ENCODE data around the gene DOC2B. TPM values are rescaled to one million over a fixed set of nuclear protein-coding genes. Genes with fewer than 3 reads are reported as not detected.

Gene DOC2B
- total and polyA plus RNA-seq, 2 of the 8 experiments (the other 6 are each of a cell fraction or from before 2014, with no cell fraction given) = 1.3 to 3.3 TPM

DNA sequence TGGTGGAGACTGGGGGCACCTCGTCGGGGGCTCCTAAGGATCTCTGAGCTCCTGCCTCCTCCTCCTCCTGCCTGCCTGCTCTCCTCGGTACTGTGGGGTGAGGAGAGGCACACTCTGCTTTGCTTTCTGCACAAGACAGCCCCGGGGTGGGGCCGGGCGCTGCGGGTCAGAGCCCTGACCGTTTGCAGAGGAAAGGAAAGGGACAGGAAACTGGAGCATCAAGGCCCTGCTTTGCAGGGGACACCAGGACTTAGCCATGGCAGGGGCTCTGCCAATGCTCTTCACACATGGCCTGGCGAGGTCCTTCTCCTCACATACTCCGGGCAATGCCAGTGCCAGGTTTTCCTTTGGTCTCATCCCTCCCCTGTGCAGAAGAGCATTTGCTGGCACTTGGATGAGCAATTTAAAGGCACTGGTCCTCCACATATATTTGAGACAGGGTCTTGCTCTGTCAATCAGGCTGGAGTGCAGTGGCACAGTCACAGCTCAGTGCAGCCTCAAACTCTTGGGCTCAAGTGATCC, 23.8 kb upstream of the DOC2B start:
- Histone ChIP-seq H3K9ac (replicated peaks in 1 of 4; ENCODE audit: extremely low read depth in 1 of 4, low read depth in 3 of 4, low read length in 3 of 4) (no peak overlapping the region), H3K23me2 (ENCODE audit: low read depth, low read length) (no peaks in the 10 kb centered on the region), H3K4ac (replicated peaks; ENCODE audit: insufficient read length, low read depth, low read length) (no peak overlapping the region), H4K5ac (ENCODE audit: insufficient read length, low read depth, low read length) (no peak overlapping the region), H3K9me3 (ENCODE audit: insufficient read depth in 2 of 2, low read depth in 1 of 2, low read length in 1 of 2) (peaks cover 4 to 9% of the 10 kb centered on the region in 2 experiments; a peak in 2 of 4 replicates), H3K27me3 (replicated peaks in 1 of 4; ENCODE audit: control insufficient read depth in 3 of 4, extremely low read depth in 1 of 4, insufficient read depth in 3 of 4, low read length in 3 of 4) (peaks cover 0 to 7% (median 4%) of the 10 kb centered on the region in 4 experiments; a peak in 3 of 7 replicates), H3K23ac (ENCODE audit: insufficient read length) (no peak overlapping the region), H3K79me1 (ENCODE audit: low read depth, low read length) (no peaks in the 10 kb centered on the region; the same call in 1 of the 2 replicates), H3K56ac (replicated peaks; ENCODE audit: insufficient read length, low read depth, low read length) (no peak overlapping the region), H4K20me1 (replicated peaks in 1 of 2; ENCODE audit: control insufficient read depth in 1 of 2, insufficient read depth in 2 of 2, low read length in 2 of 2) (no peaks in the 10 kb centered on the region), H2BK120ac (replicated peaks; ENCODE audit: low read depth, low read length) (no peak overlapping the region), H2AFZ (ENCODE audit: low read length) (no peak overlapping the region), H3K4me1 (replicated peaks in 1 of 4; ENCODE audit: control insufficient read depth in 3 of 4, insufficient read depth in 4 of 4, low read length in 3 of 4) (peaks cover 0 to 12% (median 7%) of the 10 kb centered on the region in 4 experiments; a peak in 6 of 7 replicates), H4K8ac (ENCODE audit: extremely low read depth, insufficient read depth, low read length) (no peak overlapping the region; the same call in 1 of the 2 replicates), H2BK20ac (ENCODE audit: low read length) (no peak overlapping the region), H3K14ac (ENCODE audit: insufficient read length) (no peak overlapping the region), H2AK5ac (ENCODE audit: low read depth, low read length) (no peak overlapping the region), H3K36me3 (ENCODE audit: control insufficient read depth in 2 of 4, insufficient read depth in 4 of 4, low read length in 3 of 4) (no peaks in the 10 kb centered on the region), H2BK5ac (ENCODE audit: low read depth, low read length) (no peak overlapping the region), H2BK15ac (ENCODE audit: low read length) (no peak overlapping the region), H3K27ac (ENCODE audit: low read depth, low read length) (no peak overlapping the region), H3K4me2 (ENCODE audit: insufficient read depth in 1 of 2, low read depth in 2 of 2, low read length in 2 of 2) (no peak overlapping the region), H3K79me2 (ENCODE audit: control insufficient read depth in 1 of 2, insufficient read depth in 2 of 2, low read length in 2 of 2) (no peaks in the 10 kb centered on the region), H3K18ac (ENCODE audit: extremely low read depth, low read length) (no peak overlapping the region), H4K91ac (replicated peaks; ENCODE audit: insufficient read length, low read length) (no peak overlapping the region), H3K4me3 (ENCODE audit: extremely low read depth in 1 of 4, insufficient read depth in 2 of 4, low read depth in 3 of 4, low read length in 4 of 4) (no peak overlapping the region), H2BK12ac (ENCODE audit: low read depth, low read length) (no peak overlapping the region)
- FAIRE-seq (no peak), DNase-seq (ENCODE audit: low read depth in 1 of 2, low spot score in 2 of 2) (no peak)
- POLR2A ChIA-PET (ENCODE audit: partially characterized antibody) = interaction anchor here (3.0 kb wide), 1 partner anchor 87 kb away, joined by 8 read pairs; no protein-coding TSS in a partner anchor
- CTCF ChIA-PET (ENCODE audit: partially characterized antibody) = interaction anchor here (1.0 to 1.6 kb wide), 2 partner anchors 10 to 104 kb away, joined by 3 to 5 read pairs; no protein-coding TSS in a partner anchor
- WGBS, 2 experiments (ENCODE audit: extremely low coverage in 1 of 2, insufficient coverage in 1 of 2, insufficient read length in 1 of 2, insufficient replicate concordance in 2 of 2, low coverage in 1 of 2, low lambda C conversion rate in 2 of 2, missing lambda C conversion rate in 1 of 2) = 84% methylated on average over 10 of the region's 10 CpGs; no CpG with 5 or more reads in 1 of the 2 experiments
- TF ChIP-seq EZH2 (IDR thresholded peaks at IDR 0.05; ENCODE audit: low read depth, low read length, severe bottlenecking) (no peak), SP1 (IDR thresholded peaks at IDR 0.05; ENCODE audit: low read depth, low read length) (no peak), CTBP2 (IDR thresholded peaks at IDR 0.05; ENCODE audit: borderline replicate concordance, insufficient read depth, insufficient read length, low read length) (no peak), POLR2A (IDR thresholded peaks at IDR 0.05; ENCODE audit: control extremely low read depth in 1 of 2, low read depth in 2 of 2, low read length in 2 of 2) (no peak), ASH2L (IDR thresholded peaks at IDR 0.05; ENCODE audit: low read length) (no peak), EGR1 (IDR thresholded peaks at IDR 0.05; ENCODE audit: borderline replicate concordance, low read depth, low read length) (no peak), KDM4A (IDR thresholded peaks at IDR 0.05; ENCODE audit: low read depth, low read length, severe bottlenecking) (no peak), RBBP5 (IDR thresholded peaks at IDR 0.05; ENCODE audit: borderline replicate concordance, low read depth, low read length) (no peak), CREB1 (IDR thresholded peaks at IDR 0.05) (no peak), TAF1 (IDR thresholded peaks at IDR 0.05; ENCODE audit: low read depth, low read length) (no peak), MAFK (IDR thresholded peaks at IDR 0.05; ENCODE audit: low read depth, low read length) (no peak), SIX5 (IDR thresholded peaks at IDR 0.05; ENCODE audit: low read depth, low read length) (no peak), CBX5 (IDR thresholded peaks at IDR 0.05; ENCODE audit: low read depth, low read length) (no peak), ZNF274 (IDR thresholded peaks at IDR 0.05; ENCODE audit: borderline replicate concordance, extremely low read depth, low read length) (no peak), SAP30 (IDR thresholded peaks at IDR 0.05; ENCODE audit: insufficient read depth, insufficient replicate concordance, low read length) (no peak)

All from H1 (cell line).